ENCODE results near the gene C2orf15. TPM values are rescaled to one million over a fixed set of nuclear protein-coding genes. Genes with fewer than 3 reads are reported as not detected.

C2orf15 gene
- polyA plus RNA-seq (8.8 and 12.8 TPM in 2 replicates), polyA minus RNA-seq (12.5 and 19.5 TPM in 2 replicates)

DNA sequence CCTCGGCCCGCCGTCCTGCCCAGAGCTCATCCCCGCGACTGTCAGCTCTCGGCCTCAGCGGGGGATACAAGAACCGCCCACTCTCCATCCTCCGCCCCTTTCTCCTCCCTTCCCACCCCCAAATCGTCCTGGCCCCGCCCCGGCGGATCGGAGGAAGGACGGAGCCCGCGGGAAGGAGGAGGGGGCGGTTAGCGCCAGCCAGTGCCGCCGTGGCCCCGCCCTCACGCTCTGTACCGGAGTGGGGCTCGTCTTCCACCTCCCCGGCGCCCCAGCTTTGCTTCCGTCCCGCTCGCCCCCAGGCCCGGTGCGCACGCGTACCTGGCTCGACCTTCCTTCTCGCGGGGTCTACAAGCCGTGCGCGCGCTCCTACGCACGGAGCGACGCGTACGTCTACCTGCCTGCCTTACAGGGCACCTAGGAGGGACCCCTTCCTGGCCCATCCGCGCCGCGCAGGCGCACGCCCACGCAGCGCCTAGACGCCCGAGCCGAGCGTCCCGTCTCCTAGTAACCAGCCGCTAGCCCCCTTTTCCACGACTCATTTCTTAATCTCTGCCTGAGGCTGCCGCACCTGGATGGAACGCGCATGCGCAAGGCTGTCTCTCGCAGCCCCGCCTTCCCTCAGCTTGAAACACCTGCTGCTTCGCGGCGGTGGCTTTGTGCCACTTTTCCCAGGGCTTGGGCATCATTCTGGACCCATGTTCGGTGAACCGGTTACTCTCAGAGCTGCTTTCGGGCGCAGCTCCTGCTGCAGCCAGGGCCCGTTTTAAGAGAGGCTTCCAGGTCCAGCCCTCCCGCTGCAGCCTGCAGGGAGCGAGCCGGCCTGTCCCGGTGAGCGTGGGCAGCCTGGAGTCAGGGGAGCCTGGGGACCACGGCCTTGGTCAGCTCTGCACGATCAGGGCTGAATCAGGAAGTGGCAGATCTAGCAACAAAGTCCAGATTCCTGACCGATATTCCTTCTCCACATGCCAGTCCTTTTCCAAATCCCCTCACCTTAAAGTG is at the start of gene C2orf15:
Gene C2orf15 (plus strand): TSS at position 598 of the 999 bp plus-strand sequence. CDS start 8,852 bp downstream, outside the sequence.
- no peaks in the 10 kb centered on the region for H3F3A ChIP-seq (ENCODE audit: insufficient read depth, low read length, poor library complexity, severe bottlenecking)
- no peaks in the 10 kb centered on the region for H4K20me1 ChIP-seq (ENCODE audit: insufficient read depth)
- peak within 1 kb of the TSS; percentile 63 for H2AFZ ChIP-seq (ENCODE audit: low read depth, low read length)
- H3K9me3 ChIP-seq (ENCODE audit: low read length): no peaks in the 10 kb centered on the region
- peak within 1 kb of the TSS; percentile 84 for H3K27ac ChIP-seq (ENCODE audit: low read length)
- H3K4me3 ChIP-seq (ENCODE audit: low read length): peak within 1 kb of the TSS; percentile 80
- peak; percentile 62 for TF ChIP-seq EP300 (conservative IDR thresholded peaks at IDR 0.05; ENCODE audit: poor library complexity, severe bottlenecking)
- TF ChIP-seq MXI1 (conservative IDR thresholded peaks at IDR 0.05; ENCODE audit: poor library complexity, severe bottlenecking): peak; percentile 93
- peak; percentile 24 for TF ChIP-seq SMC3 (conservative IDR thresholded peaks at IDR 0.05; ENCODE audit: poor library complexity)
- TF ChIP-seq, protein P1, sequence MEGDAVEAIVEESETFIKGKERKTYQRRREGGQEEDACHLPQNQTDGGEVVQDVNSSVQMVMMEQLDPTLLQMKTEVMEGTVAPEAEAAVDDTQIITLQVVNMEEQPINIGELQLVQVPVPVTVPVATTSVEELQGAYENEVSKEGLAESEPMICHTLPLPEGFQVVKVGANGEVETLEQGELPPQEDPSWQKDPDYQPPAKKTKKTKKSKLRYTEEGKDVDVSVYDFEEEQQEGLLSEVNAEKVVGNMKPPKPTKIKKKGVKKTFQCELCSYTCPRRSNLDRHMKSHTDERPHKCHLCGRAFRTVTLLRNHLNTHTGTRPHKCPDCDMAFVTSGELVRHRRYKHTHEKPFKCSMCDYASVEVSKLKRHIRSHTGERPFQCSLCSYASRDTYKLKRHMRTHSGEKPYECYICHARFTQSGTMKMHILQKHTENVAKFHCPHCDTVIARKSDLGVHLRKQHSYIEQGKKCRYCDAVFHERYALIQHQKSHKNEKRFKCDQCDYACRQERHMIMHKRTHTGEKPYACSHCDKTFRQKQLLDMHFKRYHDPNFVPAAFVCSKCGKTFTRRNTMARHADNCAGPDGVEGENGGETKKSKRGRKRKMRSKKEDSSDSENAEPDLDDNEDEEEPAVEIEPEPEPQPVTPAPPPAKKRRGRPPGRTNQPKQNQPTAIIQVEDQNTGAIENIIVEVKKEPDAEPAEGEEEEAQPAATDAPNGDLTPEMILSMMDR (IDR thresholded peaks at IDR 0.05; ENCODE audit: poor library complexity, severe bottlenecking): no peak
- TF ChIP-seq EZH2 (IDR thresholded peaks at IDR 0.05; ENCODE audit: borderline replicate concordance, insufficient read depth, low read length, poor library complexity, severe bottlenecking): no peak
- TF ChIP-seq TAF1 (IDR thresholded peaks at IDR 0.05; ENCODE audit: low read depth): no peak
- peak; percentile 17 for TF ChIP-seq RAD21 (conservative IDR thresholded peaks at IDR 0.05)
- TF ChIP-seq POLR2AphosphoS5 (IDR thresholded peaks at IDR 0.05): peak; percentile 87
- H3K4me2 ChIP-seq (ENCODE audit: low read length): peak within 1 kb of the TSS; percentile 87
- H3K27me3 ChIP-seq (ENCODE audit: insufficient read depth, low read depth, low read length): peaks cover 9% of the 10 kb centered on the region
- no peaks in the 10 kb centered on the region for H3K79me2 ChIP-seq (replicated peaks; ENCODE audit: insufficient read depth, low read length)
- H3K36me3 ChIP-seq (ENCODE audit: insufficient read depth, low read length): no peaks in the 10 kb centered on the region
- H3K9me2 ChIP-seq (ENCODE audit: insufficient read depth, low read length): no peaks in the 10 kb centered on the region
- H3K9ac ChIP-seq (ENCODE audit: low read length): peak within 1 kb of the TSS; percentile 82

DNA sequence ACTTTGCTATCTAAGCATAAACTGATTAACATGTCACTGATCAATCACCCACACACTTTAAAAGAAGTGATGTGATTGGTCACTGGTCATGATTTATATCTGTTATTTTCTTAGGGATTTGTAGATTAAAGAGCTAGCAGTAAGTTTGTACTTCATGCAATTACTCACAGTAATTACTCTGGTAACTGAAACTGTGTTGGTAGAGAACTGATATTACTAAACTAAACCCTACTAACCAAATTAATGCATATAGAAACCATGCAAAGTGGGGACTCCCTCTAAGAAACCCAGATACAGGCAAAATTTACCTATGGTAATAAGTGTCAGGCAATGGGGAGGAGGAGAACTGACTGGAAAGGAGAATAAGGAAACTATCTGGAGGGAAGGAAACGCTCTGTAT is 44.8 kb upstream of the C2orf15 start:
- Histone ChIP-seq H3K36me3 (ENCODE audit: insufficient read depth, low read length) (no peaks in the 10 kb centered on the region), H4K20me1 (ENCODE audit: insufficient read depth) (no peaks in the 10 kb centered on the region), H3K9ac (ENCODE audit: low read length) (no peak overlapping the region), H3K9me3 (ENCODE audit: low read length) (no peaks in the 10 kb centered on the region), H3K27ac (ENCODE audit: low read length) (no peak overlapping the region), H3K79me2 (replicated peaks; ENCODE audit: insufficient read depth, low read length) (no peaks in the 10 kb centered on the region), H3K27me3 (ENCODE audit: insufficient read depth, low read depth, low read length) (no peaks in the 10 kb centered on the region), H3K4me2 (ENCODE audit: low read length) (no peak overlapping the region), H2AFZ (ENCODE audit: low read depth, low read length) (no peak overlapping the region), H3K9me2 (ENCODE audit: insufficient read depth, low read length) (no peaks in the 10 kb centered on the region), H3K4me3 (ENCODE audit: low read length) (no peak overlapping the region), H3F3A (ENCODE audit: insufficient read depth, low read length, poor library complexity, severe bottlenecking) (no peaks in the 10 kb centered on the region)
- TF ChIP-seq, protein P1 (IDR thresholded peaks at IDR 0.05; ENCODE audit: poor library complexity, severe bottlenecking): no peak
- TF ChIP-seq EZH2 (IDR thresholded peaks at IDR 0.05; ENCODE audit: borderline replicate concordance, insufficient read depth, low read length, poor library complexity, severe bottlenecking) (no peak), EP300 (conservative IDR thresholded peaks at IDR 0.05; ENCODE audit: poor library complexity, severe bottlenecking) (no peak)
